Esophagus squamous epithelium (tissue), 4 donors: ENCODE measurements around the gene FITM1.

Experiments used
- POLR2A ChIP-seq, 4 donors: fragments of 450-650 bp; IDR thresholded peaks; one replicate each; pipeline ENCODE4 v1.6.1; 2017; ENCODE audit warnings: antibody characterized with exemption in 4 of 4, mild to moderate bottlenecking in 4 of 4, moderate library complexity in 3 of 4
- TF ChIP-seq, protein P1 (sequence below), 6 experiments: fragments of 450-650 bp in 4 of 6; fragments of 200-600 bp in 2 of 6; sonication (generic) in 2 of 6; IDR thresholded peaks; one replicate each; pipeline ENCODE4 v1.5.1; 2016 to 2019; ENCODE audit warnings: antibody characterized with exemption in 6 of 6, mild to moderate bottlenecking in 4 of 6, moderate library complexity in 4 of 6

DNA sequence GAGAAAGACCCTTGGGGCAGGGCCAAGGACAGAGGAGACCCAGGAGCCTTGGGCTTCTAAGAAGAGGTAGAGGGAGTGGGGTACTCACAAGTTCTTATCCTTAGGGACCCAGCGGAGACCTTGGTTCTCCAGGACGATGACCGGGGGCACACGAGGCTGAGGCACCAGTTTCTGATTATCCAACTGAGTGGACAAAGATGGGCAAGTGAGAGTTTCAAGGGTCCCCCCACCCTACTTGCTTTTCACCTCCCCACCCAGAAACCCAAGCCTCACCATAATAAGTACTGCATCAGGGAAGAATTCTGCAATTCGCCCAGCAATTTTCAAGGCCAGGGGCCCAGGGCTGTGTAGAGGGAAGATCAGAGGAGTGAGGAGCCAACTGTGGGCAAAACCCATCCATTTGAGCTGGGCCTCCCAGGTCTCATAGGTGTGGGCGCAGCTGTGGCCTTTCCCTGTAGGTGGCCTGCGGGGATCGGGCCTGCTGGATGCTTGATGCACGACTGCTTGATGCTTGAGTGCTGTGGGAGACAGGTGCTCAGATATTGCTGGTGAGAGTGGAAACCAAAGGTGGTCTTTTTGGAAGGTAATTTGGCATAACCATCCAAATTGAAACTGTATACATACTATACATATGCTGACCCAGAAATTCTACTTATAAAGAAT lies 8.9 kb downstream of the FITM1 start:
- no peak for TF ChIP-seq POLR2A (IDR thresholded peaks at IDR 0.05)
- TF ChIP-seq, protein P1, sequence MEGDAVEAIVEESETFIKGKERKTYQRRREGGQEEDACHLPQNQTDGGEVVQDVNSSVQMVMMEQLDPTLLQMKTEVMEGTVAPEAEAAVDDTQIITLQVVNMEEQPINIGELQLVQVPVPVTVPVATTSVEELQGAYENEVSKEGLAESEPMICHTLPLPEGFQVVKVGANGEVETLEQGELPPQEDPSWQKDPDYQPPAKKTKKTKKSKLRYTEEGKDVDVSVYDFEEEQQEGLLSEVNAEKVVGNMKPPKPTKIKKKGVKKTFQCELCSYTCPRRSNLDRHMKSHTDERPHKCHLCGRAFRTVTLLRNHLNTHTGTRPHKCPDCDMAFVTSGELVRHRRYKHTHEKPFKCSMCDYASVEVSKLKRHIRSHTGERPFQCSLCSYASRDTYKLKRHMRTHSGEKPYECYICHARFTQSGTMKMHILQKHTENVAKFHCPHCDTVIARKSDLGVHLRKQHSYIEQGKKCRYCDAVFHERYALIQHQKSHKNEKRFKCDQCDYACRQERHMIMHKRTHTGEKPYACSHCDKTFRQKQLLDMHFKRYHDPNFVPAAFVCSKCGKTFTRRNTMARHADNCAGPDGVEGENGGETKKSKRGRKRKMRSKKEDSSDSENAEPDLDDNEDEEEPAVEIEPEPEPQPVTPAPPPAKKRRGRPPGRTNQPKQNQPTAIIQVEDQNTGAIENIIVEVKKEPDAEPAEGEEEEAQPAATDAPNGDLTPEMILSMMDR (IDR thresholded peaks at IDR 0.05) = no peak
